Naive thymus-derived CD4-positive, alpha-beta T cell (primary cell): ENCODE results near the gene HBM. TPM values are rescaled to one million over a fixed set of nuclear protein-coding genes. Genes with fewer than 3 reads are reported as not detected.
"Not testable (repeated sequence)": the region's sequence is repeated elsewhere in the genome, so short reads cannot be mapped to it uniquely, and the experiment has no call there.

Source experiments
- ATAC-seq: fragments of 150-1000 bp; cut with Tn5 transposase; 2 replicates; pipeline ENCODE4 v1.10.0; 2021; ENCODE audit warnings: mild to moderate bottlenecking, moderate library complexity
- CTCF ChIA-PET: fragments of 350-600 bp; sonication (Branson Sonifier 250); formaldehyde crosslinking; loops from one replicate; lab custom pipeline; 2021; ENCODE audit warnings: antibody characterized with exemption; lab: Charles Lee
- POLR2A ChIA-PET: fragments of 350-600 bp; sonication (Branson Sonifier 250); formaldehyde crosslinking; loops from one replicate; lab custom pipeline; 2021; ENCODE audit warnings: antibody characterized with exemption, inconsistent platforms; lab: Charles Lee
- DNase-seq, 9 donors: peaks; one replicate each; pipeline versions ENCODE4 v3.0.0 to v3.0.0-alpha.2; 2020 to 2022; ENCODE audit warnings: mixed read lengths in 1 of 9
- H3K27ac ChIP-seq: one replicate; pipeline ENCODE4 v1.7.0; 2013; ENCODE audit warnings: mild to moderate bottlenecking, low read depth, low read length, moderate library complexity
- H3K27me3 ChIP-seq, 2 donors: one replicate each; pipeline ENCODE4 v1.7.0; 2013; ENCODE audit warnings: low read length in 2 of 2, mild to moderate bottlenecking in 2 of 2, moderate library complexity in 2 of 2; ENCODE audit not compliant: control insufficient read depth in 2 of 2, insufficient read depth in 2 of 2
- H3K36me3 ChIP-seq, 3 experiments: 1 replicate in 2 of 3; 2 replicates in 1 of 3; pipeline ENCODE4 v1.7.0; 2013; ENCODE audit warnings: low read length in 3 of 3, mild to moderate bottlenecking in 3 of 3, moderate library complexity in 1 of 3; ENCODE audit not compliant: insufficient read depth in 3 of 3, control insufficient read depth in 2 of 3
- H3K4me1 ChIP-seq, 2 donors: one replicate each; pipeline ENCODE4 v1.7.0; 2013; ENCODE audit warnings: low read length in 2 of 2, mild to moderate bottlenecking in 2 of 2, moderate library complexity in 1 of 2; ENCODE audit not compliant: control insufficient read depth in 2 of 2, insufficient read depth in 2 of 2
- H3K4me3 ChIP-seq: 2 replicates; pipeline ENCODE4 v1.7.0; 2013; ENCODE audit warnings: mild to moderate bottlenecking, low read length
- H3K9me3 ChIP-seq, 3 experiments: 1 replicate in 2 of 3; 2 replicates in 1 of 3; pipeline ENCODE4 v1.7.0; 2013; ENCODE audit warnings: low read length in 3 of 3; ENCODE audit not compliant: control insufficient read depth in 2 of 3
- H3K27ac Mint-ChIP-seq, 9 donors: one replicate each; pipeline ENCODE4 v1.8.0; 2020 to 2022; ENCODE audit warnings: mixed read lengths in 9 of 9, mild to moderate bottlenecking in 8 of 9, moderate library complexity in 5 of 9, inconsistent platforms in 2 of 9
- H3K27me3 Mint-ChIP-seq, 5 donors: one replicate each; pipeline ENCODE4 v1.8.0; 2021 to 2022; ENCODE audit warnings: mixed read lengths in 5 of 5, mild to moderate bottlenecking in 1 of 5
- H3K36me3 Mint-ChIP-seq, 5 donors: one replicate each; pipeline ENCODE4 v1.8.0; 2020 to 2022; ENCODE audit warnings: mixed read lengths in 5 of 5, mild to moderate bottlenecking in 3 of 5, inconsistent platforms in 1 of 5
- H3K4me1 Mint-ChIP-seq, 7 donors: one replicate each; pipeline ENCODE4 v1.8.0; 2020 to 2022; ENCODE audit warnings: mixed read lengths in 7 of 7, mild to moderate bottlenecking in 3 of 7, inconsistent platforms in 1 of 7
- H3K4me3 Mint-ChIP-seq, 10 donors: one replicate each; pipeline ENCODE4 v1.8.0; 2020 to 2022; ENCODE audit warnings: mild to moderate bottlenecking in 10 of 10, mixed read lengths in 10 of 10, moderate library complexity in 6 of 10, inconsistent platforms in 2 of 10
- H3K9me3 Mint-ChIP-seq, 11 donors: one replicate each; pipeline ENCODE4 v1.8.0; 2020 to 2022; ENCODE audit warnings: mixed read lengths in 11 of 11, mild to moderate bottlenecking in 4 of 11, inconsistent platforms in 1 of 11, moderate library complexity in 1 of 11
- intact Hi-C, 2 donors: fragments of 100-400 bp; cut with micrococcal nuclease; formaldehyde crosslinking; loops; one replicate each; pipeline ENCODE4 v1.15.1; 2023
- polyA plus RNA-seq, 2 donors: library from polyadenylated mRNA; unstranded; fragments of 300-500 nt; fragmentation: Illumina TruSeq; gene quantifications; one replicate each; pipeline ENCODE4 v1.2.3, GENCODE V29; 2021
- total RNA-seq, 6 experiments: library from RNA in 5 of 6; stranded (reverse) in 5 of 6; gene quantifications; 1 replicate in 5 of 6; 2 replicates in 1 of 6; pipeline ENCODE4 v1.2.3 and lab custom pipeline; 2021 to 2026

Gene HBM
- total and polyA plus RNA-seq, 7 experiments from 2014 or later, result not detected

- H3K36me3 Mint-ChIP-seq, result no peaks in the 10 kb centered on the region
- Histone ChIP-seq H3K4me1 (peaks cover 4 to 7% of the 10 kb centered on the region in 2 donors), H3K27me3 (peaks cover 0 to 6% of the 10 kb centered on the region in 2 donors), H3K9me3 (no peaks in the 10 kb centered on the region), H3K36me3 (no peaks in the 10 kb centered on the region), H3K27ac (no peak overlapping the region), H3K4me3 (no peak overlapping the region)
- no peak for DNase-seq
- ChIA-PET POLR2A (no interaction called here), CTCF (interaction anchor here (0.7 kb wide), 1 partner anchor 28 kb away, joined by 3 read pairs; no protein-coding TSS in a partner anchor)
- H3K4me3 Mint-ChIP-seq, result no peak overlapping the region
- H3K9me3 Mint-ChIP-seq, result no peaks in the 10 kb centered on the region
- peaks cover 0 to 5% (median 2%) of the 10 kb centered on the region in 7 donors for H3K4me1 Mint-ChIP-seq
- no peak overlapping the region for H3K27ac Mint-ChIP-seq
- peaks cover 27 to 42% (median 31%) of the 10 kb centered on the region in 5 donors for H3K27me3 Mint-ChIP-seq
- intact Hi-C loops, result no loop called here
- no peak for ATAC-seq
Measured at GRCh38 chr16:160691-161190, 5.0 kb upstream of the HBM start.

DNA sequence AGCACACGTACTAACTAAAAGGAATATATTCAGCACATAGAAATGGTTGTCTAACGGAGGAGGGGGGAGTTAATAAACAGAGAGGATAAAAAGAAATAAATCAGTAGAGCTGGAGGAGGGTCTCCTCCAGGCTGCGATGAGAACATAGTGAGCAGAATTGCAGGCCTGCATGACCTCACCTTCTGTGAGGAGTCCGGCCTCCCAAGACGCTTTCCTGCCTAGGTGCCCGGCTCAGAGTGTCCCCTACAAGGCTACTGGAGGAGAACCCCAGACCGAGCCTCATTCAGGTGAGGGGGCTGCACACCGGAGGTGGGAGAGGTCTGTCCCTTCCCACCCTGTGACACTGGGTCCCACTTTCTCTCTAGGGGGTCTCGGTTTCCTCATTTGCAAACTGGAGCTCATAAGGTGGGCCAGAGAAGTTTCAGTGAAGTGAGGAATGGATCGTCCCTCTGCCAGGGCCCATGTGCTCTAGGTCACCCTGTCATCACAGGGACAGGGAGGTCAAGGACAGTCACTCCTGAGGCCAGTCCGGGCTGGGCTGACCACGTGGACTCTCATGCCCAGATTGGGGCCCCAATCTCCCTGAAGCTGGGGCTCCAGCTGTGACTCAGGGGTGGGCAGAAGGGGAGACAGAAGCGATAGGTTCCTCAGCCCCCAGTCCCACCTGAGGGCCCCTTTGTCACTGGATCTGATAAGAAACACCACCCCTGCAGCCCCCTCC is 3.3 kb upstream of the HBM start:
- POLR2A ChIA-PET, result no interaction called here
- H3K27ac ChIP-seq, result no peak overlapping the region
- peak overlapping the region in 1 of 9 donors; percentile 46 for H3K27ac Mint-ChIP-seq
- H3K27me3 Mint-ChIP-seq, result peaks cover 24 to 45% (median 32%) of the 10 kb centered on the region in 5 donors
- no peak overlapping the region for H3K4me3 Mint-ChIP-seq
- no peaks in the 10 kb centered on the region for H3K36me3 Mint-ChIP-seq
- CTCF ChIA-PET, result no interaction called here
- H3K36me3 ChIP-seq, result no peaks in the 10 kb centered on the region
- ATAC-seq, result no peak
- no peak for DNase-seq
- H3K4me1 Mint-ChIP-seq, result peaks cover 3 to 13% (median 8%) of the 10 kb centered on the region in 7 donors
- intact Hi-C loops, result no loop called here
- peaks cover 0 to 20% of the 10 kb centered on the region in 2 donors for H3K27me3 ChIP-seq
- peaks cover 0 to 1% (median 0%) of the 10 kb centered on the region in 11 donors for H3K9me3 Mint-ChIP-seq
- H3K9me3 ChIP-seq, result no peaks in the 10 kb centered on the region
- no peak overlapping the region for H3K4me3 ChIP-seq
- H3K4me1 ChIP-seq, result peaks cover 4 to 8% of the 10 kb centered on the region in 2 donors

DNA sequence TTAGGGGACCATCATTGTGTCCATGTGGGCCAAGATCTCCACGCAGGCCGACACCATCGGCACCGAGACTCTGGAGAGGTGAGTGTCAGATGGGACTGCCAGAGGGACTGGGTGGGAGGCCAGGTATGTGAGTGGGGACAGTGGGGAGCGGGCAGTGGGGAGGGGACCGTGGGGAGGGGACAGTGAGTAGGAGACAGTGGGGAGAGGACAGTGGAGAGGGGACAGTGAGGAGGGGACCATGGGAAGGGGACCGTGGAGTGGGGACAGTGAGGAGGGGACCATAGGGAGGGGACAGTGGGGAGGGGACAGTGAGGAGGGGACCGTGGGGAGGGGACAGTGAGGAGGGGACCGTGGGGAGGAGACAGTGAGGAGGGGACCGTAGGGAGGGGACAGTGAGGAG is 2.6 kb upstream of the HBM start:
- H3K4me1 ChIP-seq, H3K36me3 ChIP-seq, H3K9me3 ChIP-seq, intact Hi-C loops, H3K36me3 Mint-ChIP-seq, H3K9me3 Mint-ChIP-seq, H3K27ac ChIP-seq, POLR2A ChIA-PET, H3K27ac Mint-ChIP-seq, ATAC-seq, H3K4me3 ChIP-seq, DNase-seq, CTCF ChIA-PET: not testable (repeated sequence)
- H3K27me3 Mint-ChIP-seq, result peaks cover 22 to 49% (median 32%) of the 10 kb centered on the region in 5 donors
- peaks cover 3 to 13% (median 8%) of the 10 kb centered on the region in 7 donors for H3K4me1 Mint-ChIP-seq
- peaks cover 0 to 20% of the 10 kb centered on the region in 2 donors for H3K27me3 ChIP-seq
- peak overlapping the region in 1 of 10 donors; percentile 30 for H3K4me3 Mint-ChIP-seq

DNA sequence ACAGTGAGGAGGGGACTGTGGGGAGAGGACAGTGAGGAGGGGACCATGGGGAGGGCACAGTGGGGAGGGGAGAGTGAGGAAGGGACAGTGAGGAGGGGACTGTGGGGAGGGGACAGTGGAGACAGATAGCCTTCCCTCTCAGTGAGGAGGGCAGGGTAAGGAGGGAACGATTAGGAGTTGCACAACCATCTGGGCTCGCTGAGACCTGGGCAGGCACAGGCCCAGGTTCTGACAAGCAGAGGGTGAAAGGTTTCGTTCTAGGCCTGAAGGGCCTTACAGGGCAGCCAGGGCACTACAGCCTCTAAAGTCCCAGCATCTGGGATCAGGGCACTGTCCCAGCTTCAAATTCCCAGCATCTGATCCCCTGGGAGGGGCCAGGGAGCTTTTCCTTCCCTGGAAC is 2.1 kb upstream of the HBM start:
- H3K4me1 ChIP-seq, H3K4me3 ChIP-seq, H3K36me3 Mint-ChIP-seq, POLR2A ChIA-PET, H3K27ac ChIP-seq, DNase-seq, CTCF ChIA-PET, H3K36me3 ChIP-seq, H3K9me3 ChIP-seq, H3K9me3 Mint-ChIP-seq, ATAC-seq, intact Hi-C loops, H3K27ac Mint-ChIP-seq, H3K4me3 Mint-ChIP-seq: not testable (repeated sequence)
- peaks cover 3 to 13% (median 8%) of the 10 kb centered on the region in 7 donors for H3K4me1 Mint-ChIP-seq
- peaks cover 25 to 51% (median 38%) of the 10 kb centered on the region in 5 donors for H3K27me3 Mint-ChIP-seq
- peaks cover 0 to 20% of the 10 kb centered on the region in 2 donors for H3K27me3 ChIP-seq

DNA sequence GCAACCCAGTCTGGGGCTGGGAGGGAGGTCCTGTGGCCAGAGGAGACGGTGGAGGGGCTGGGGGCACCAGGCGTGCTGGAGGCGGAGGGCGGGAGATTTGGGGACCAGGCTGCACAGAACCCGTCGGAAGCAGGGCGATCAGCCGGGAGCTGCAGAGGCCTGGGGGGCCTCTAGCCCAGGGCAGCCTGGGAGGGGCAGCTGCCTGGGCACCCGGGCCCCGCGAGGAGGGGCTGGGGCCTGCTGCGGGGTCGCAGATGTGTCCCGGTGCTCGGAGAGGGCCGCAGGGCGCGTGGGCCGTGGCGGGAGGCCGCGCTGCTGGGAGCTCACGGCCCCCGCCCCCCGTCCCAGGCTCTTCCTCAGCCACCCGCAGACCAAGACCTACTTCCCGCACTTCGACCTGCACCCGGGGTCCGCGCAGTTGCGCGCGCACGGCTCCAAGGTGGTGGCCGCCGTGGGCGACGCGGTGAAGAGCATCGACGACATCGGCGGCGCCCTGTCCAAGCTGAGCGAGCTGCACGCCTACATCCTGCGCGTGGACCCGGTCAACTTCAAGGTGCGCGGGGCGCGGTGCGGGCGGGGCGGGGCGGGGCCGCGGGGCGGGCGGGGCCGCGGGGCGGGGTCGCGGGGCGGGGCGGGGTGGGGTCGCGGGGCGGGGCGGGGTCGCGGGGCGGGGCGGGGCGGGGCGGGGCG is 1.5 kb upstream of the HBM start:
- POLR2A ChIA-PET, DNase-seq, H3K9me3 ChIP-seq, H3K9me3 Mint-ChIP-seq, H3K4me1 ChIP-seq, H3K36me3 ChIP-seq, H3K36me3 Mint-ChIP-seq, CTCF ChIA-PET, H3K27ac ChIP-seq, intact Hi-C loops, H3K27ac Mint-ChIP-seq, H3K4me3 Mint-ChIP-seq, H3K4me3 ChIP-seq: not testable (repeated sequence)
- Mint-ChIP-seq H3K27me3 (peaks cover 27 to 54% (median 38%) of the 10 kb centered on the region in 5 donors), H3K4me1 (peaks cover 3 to 13% (median 6%) of the 10 kb centered on the region in 7 donors)
- peak; percentile 23 for ATAC-seq
- peaks cover 0 to 20% of the 10 kb centered on the region in 2 donors for H3K27me3 ChIP-seq

DNA sequence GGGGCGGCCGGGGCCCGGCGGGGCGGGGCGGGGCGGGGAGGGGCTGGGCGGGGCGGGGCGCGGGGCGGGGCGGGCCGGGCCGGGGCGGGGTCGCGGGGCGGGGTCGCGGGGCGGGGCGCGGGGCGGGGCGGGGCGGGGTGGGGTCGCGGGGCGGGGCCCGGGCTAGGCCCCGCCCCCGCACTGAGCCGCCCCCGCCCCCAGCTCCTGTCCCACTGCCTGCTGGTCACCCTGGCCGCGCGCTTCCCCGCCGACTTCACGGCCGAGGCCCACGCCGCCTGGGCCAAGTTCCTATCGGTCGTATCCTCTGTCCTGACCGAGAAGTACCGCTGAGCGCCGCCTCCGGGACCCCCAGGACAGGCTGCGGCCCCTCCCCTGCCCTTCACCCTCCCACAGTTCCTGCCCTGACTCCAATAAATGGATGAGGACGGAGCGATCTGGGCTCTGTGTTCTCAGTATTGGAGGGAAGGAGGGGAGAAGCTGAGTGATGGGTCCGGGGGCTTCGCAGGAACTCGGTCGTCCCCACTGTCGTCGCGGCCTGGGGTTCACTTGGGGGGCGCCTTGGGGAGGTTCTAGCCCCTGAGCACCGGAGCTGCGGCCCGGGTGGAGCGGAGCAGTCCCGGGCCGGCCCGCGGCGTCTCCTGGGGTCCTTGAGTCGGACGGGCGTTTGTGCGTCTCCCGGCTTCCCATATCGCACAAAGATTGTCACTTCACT is 795 bp upstream of the HBM start:
- POLR2A ChIA-PET, result interaction anchor here (1.3 kb wide), 1 partner anchor 9 kb away, joined by 3 read pairs; no protein-coding TSS in a partner anchor

More for the DNA sequence above, 795 bp upstream of the HBM start:
- H3K27me3 ChIP-seq, result peaks cover 0 to 20% of the 10 kb centered on the region in 2 donors
- ATAC-seq (peak; percentile 39), DNase-seq (no peak)
- peaks cover 0 to 1% (median 0%) of the 10 kb centered on the region in 11 donors for H3K9me3 Mint-ChIP-seq
- H3K4me1 ChIP-seq, result peaks cover 4 to 8% of the 10 kb centered on the region in 2 donors
- H3K27ac Mint-ChIP-seq, result no peak overlapping the region
- peaks cover 0 to 4% (median 0%) of the 10 kb centered on the region in 5 donors for H3K36me3 Mint-ChIP-seq
- H3K4me3 ChIP-seq, result no peak overlapping the region
- CTCF ChIA-PET, result no interaction called here
- peaks cover 23 to 56% (median 34%) of the 10 kb centered on the region in 5 donors for H3K27me3 Mint-ChIP-seq
- intact Hi-C loops, result no loop called here
- no peaks in the 10 kb centered on the region for H3K9me3 ChIP-seq
- peaks cover 3 to 13% (median 6%) of the 10 kb centered on the region in 7 donors for H3K4me1 Mint-ChIP-seq
- no peaks in the 10 kb centered on the region for H3K36me3 ChIP-seq
- H3K4me3 Mint-ChIP-seq, result peak overlapping the region in 9 of 10 donors; percentile 5 to 78 (median 57)
- no peak overlapping the region for H3K27ac ChIP-seq
